ENCODE measurements around the gene WDR55.

DNA sequence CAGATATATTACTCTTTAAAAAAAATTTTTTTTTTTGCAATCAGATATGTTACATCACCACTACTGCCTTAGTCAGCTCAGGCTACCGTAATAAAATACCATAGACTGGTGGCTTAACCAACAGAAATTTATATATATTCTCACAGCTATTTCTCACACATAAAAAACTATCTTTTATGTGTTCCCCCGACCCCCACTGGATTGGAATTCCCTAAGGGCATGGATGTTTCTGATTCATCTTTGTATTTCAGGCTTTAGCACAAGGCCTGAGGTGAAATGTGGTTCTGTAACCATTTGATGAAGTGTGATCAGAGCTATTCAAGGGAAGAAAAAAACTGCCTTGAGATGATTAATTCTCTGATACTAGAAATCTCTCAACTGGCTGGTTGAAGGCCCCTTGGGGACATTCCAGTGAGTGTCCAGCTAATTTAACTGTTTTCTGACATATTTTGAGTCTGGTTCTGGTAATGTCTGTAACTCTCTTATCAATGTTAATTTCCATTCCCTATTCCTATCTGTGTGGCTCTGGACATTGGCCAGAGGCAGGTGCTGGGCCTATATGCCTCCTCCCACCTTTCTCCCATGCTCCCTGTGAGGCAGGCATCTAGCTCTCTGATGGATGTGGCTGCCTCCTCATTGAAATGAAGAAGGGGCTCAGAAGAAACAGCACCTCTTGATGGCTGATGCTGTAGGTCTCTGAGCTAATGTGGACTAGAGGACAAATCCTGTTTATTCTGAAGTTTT lies 34.2 kb upstream of the WDR55 start:
- TF ChIP-seq, protein P1, sequence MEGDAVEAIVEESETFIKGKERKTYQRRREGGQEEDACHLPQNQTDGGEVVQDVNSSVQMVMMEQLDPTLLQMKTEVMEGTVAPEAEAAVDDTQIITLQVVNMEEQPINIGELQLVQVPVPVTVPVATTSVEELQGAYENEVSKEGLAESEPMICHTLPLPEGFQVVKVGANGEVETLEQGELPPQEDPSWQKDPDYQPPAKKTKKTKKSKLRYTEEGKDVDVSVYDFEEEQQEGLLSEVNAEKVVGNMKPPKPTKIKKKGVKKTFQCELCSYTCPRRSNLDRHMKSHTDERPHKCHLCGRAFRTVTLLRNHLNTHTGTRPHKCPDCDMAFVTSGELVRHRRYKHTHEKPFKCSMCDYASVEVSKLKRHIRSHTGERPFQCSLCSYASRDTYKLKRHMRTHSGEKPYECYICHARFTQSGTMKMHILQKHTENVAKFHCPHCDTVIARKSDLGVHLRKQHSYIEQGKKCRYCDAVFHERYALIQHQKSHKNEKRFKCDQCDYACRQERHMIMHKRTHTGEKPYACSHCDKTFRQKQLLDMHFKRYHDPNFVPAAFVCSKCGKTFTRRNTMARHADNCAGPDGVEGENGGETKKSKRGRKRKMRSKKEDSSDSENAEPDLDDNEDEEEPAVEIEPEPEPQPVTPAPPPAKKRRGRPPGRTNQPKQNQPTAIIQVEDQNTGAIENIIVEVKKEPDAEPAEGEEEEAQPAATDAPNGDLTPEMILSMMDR (IDR thresholded peaks at IDR 0.05), result no peak
- no peak for TF ChIP-seq POLR2A (IDR thresholded peaks at IDR 0.05)
